Dedifferentiated amniotic fluid mesenchymal stem cell (primary cell): ENCODE results near the gene BSPRY.
"Not testable (repeated sequence)": the region's sequence is repeated elsewhere in the genome, so short reads cannot be mapped to it uniquely, and the experiment has no call there.

Experiments
- DNase-seq: peaks from one replicate; pipeline ENCODE4 v3.0.0-alpha.2; 2016; ENCODE audit errors: extremely low spot score

Gene BSPRY

DNA sequence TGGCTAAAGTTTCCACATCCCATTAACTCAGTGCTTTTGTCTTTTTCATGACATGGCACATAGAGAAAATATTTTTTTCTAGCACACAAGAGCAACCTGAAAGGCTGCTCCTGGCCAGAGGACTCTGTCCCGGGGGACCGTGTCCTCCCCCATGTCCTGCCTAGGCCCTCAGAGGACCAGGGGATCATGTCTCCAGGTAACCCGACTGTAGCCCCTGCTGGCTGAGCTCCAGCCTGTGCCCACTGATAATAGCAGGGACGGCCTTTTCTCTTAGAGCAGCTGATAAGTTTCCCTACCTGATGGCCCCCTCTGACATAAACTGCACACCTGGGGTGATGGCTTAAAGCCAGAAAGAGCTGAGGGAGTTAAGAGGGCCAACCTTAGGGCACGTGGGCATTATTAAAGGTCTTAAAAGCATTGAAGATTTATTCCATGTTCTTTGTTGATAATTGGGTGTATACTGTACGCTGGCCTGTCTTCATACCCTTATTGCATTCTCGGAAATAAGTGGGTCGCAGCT lies 21.5 kb downstream of the BSPRY start:
- DNase-seq, result no peak

GRCh38 chr9:113372059-113372458 lies 22.7 kb downstream of the BSPRY start:
- no peak for DNase-seq

- no peak for DNase-seq
These were observed 23.9 kb downstream of the BSPRY start for GRCh38 chr9:113373256-113373655.

DNA sequence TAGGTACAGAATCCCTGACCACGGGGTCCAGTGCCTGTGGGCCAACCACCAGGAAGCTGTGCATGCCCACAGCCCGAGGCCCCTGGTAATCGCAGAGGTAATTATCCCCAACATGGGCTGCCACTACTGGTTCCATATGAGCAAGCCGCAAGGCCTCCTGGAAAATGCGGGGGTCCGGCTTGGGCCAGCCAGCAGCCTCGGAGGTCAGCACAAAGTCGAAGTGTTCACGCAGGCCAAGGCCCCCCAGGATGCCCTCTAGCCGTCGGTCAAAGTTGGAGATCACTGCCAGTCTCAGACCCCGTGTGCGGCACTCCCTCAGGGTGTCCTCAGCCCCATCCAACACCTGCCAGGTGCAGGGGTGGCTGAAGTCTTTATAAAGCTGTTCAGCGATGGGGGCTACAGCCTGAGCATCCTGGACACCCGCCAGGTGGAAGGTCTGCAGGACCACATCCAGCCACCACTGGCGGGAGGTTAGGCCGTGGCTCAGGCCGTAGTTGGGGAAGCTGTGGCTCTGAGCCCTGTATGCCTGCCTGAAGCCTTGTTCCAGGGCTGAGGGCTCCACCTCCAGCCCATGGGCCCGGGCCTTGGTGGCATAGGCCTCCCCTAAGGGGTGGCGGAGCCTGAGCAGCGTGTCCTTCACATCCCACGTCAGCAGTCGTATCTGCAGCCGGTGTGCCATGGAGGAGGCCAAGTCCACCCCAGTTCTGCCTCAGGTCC lies 24.5 kb downstream of the BSPRY start:
- no peak for DNase-seq

DNA sequence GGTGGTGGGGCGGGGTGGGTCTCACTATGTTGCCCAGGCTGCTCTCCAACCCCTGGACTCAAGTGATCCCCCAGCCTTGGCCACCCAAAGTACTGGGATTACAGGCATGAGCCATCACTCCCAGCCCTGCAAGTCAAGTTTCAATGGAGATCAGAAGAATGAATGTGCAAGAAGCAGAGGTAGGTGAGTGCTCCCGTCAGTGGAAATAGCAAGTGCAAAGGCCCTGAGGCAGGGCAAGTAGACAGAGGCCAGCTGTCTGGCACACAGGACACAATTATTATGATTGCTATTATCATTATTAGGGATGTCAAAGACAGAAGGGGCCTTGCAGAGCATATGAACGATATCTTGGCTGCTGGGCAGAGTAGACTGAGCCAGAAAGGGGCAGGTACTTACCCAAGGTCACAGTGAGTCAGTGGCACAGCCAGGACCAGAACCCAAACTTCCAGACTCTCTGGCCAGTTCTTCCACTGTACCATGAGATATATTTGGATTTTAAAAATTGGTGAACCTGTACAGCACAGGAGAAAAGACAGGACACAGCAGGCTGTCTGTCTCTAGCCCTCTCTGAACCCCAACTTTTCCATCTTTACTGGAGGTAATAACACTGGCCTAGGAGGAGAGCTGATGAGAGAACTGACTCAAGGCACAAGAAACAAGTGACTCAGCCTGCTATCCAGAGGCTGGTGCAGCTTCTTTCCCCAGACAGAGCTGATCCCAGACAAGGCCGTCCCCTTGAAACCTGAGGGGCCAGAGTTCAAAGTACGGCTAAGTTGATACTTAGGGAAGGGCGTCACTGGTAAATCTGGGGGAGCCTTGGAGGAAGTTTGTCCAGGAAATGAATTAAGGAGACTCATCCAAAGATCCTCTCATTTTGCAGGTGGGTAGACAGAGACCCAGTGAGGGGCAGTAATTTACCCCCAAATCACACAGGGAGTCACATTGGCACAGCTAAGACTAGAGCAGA lies 26.0 kb downstream of the BSPRY start:
- no peak for DNase-seq

- DNase-seq, result peak; percentile 37
These were observed 27.6 kb downstream of the BSPRY start, which contains the start of gene HDHD3 for GRCh38 chr9:113376634-113377567. Gene HDHD3 (minus strand): TSS chr9:113376986. CDS start chr9:113374354, 2,632 bp downstream.

GRCh38 chr9:113379094-113379828 lies 29.9 kb downstream of the BSPRY start:
- not testable (repeated sequence) for DNase-seq

- not testable (repeated sequence) for DNase-seq
These were observed 30.5 kb downstream of the BSPRY start for GRCh38 chr9:113379829-113380210.

- no peak for DNase-seq
These were observed 31.6 kb downstream of the BSPRY start for GRCh38 chr9:113380869-113381378.

DNA sequence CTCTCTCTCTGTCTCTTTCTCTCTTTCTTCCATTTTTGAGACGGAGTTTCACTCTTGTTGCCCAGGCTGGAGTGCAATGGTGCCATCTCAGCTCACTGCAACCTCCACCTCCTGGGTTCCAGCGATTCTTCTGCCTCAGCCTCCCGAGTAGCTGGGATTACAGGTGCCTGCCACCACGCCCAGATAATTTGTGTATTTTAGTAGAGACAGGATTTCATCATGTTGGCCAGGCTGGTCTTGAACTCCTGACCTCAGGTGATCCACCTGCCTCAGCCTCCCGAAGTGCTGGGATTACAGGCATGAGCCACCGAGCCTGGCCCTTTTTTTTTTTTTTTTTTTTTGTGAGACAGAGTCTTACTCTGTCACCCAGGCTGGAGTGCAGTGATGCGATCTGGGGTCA lies 32.1 kb downstream of the BSPRY start:
- not testable (repeated sequence) for DNase-seq

- DNase-seq, result no peak
These were observed 32.6 kb downstream of the BSPRY start for GRCh38 chr9:113381909-113382411.

DNA sequence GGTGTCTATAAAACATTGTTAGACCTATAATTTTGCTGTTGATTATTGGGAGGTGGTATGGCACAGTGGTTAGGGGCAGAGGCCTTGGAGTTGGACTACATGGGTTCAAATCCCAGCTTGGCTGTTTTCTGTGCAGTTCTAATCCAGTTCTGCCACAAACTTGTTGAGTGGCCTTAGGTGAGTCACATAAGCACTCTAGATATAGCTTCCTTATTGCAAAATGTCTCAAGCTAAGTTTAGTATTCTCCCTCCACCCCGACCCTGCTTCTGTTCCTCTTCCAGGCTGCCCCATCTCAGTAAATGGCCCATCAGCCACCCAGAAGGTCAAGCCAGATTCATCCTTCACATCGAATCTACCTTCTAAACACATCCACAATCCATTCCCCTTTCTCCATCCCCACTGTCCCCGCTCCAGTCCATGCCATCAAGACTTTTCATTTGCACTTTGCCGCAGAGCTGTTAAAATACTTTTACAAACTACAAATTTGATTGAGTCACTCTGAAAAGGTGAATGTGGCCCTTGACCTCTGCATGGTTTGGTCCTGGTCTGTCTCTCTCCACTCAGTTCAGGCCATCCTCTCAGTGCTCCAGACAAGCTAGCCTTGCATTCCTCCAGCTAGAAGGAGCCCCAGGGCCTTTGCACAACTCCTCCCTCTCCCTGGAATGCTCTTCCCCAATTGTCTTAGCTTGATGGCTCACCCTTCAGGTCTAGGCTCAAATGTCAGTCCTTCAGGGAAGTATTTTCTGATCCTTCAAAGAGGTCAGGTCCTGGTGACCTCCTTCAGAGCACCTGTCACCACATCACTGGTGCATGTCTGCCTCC lies 37.4 kb downstream of the BSPRY start:
- no peak for DNase-seq

GRCh38 chr9:113387560-113388230 lies 38.4 kb downstream of the BSPRY start:
- DNase-seq, result no peak

- no peak for DNase-seq
These were observed 39.5 kb downstream of the BSPRY start for GRCh38 chr9:113388833-113389232.

DNA sequence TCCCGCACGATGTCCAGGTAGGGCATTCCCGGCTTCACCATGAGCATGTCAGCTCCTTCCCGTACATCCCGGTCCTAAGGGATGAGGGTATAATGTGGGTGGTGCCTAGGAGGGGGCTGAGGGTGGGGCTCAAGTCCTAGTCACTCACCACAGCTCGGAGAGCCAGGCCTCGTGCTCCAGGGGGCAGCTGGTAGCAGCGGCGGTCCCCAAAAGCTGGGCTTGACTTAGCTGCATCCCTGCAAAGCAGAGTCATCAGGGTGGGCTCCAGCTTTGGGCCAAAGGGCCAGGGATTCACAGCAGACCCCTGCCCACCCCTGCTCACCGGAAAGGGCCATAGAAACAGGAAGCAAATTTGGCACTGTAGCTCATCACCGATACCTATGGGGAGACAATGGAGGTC lies 40.1 kb downstream of the BSPRY start:
- DNase-seq, result no peak

DNA sequence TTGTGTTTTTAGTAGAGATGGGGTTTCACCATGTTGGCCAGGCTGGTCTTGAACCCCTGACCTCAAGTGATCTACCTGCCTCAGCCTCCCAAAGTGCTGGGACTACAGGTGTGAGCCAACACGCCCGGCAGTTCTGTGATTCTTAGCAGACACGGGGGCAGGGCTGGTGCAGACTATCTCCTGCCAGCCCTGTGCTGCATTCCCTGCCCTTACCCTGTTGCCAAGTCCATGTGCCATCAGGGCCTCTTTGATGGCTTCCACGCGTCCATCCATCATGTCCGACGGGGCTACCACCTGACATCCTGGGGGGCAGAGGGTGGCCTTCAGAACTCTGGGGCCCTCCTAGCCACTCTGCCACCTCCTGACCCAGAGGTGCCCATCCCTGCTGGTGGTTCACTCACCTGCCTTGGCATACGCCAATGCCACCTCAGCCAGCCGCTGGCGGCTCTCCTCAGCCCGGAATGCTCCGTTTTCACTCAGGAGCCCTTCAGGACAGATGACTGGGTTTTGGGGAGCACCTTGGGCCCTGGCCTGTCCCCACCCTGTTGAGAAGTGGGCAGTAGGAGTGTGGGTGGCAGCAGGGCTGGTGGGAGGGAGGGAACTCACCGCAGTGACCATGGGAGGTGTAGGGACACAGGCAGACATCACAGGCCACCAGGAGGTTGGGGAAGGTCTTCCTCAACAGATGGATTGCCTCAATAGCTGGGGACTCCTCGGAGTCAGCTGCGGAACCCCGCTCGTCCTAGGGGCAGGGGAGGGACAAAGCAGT lies 41.0 kb downstream of the BSPRY start:
- DNase-seq, result no peak

DNA sequence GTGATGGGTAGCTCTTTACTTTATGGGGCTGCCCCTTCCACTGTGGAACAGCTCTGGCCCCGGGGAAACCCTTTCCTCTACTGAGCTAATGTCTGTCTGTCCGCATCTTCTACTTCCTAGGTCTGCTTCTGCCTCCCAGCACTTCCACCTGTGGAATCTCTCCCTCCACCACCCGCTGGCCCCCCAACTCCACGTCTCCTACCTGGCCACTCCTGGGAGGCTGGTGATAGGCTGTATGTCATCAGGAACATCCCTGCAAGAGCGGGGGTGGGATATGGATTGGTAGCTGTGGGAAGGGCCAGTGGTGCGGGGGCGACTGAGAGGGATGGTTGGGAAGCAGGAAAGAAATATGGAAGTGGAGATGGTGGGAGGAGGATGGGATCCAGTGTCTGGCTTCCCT lies 42.6 kb downstream of the BSPRY start:
- DNase-seq, result no peak

GRCh38 chr9:113393281-113393680 lies 43.9 kb downstream of the BSPRY start:
- no peak for DNase-seq
